IPS-20b (cell line): ENCODE data around the gene SLC39A3.

ENCODE experiments used
- H3K27ac ChIP-seq: one replicate; pipeline ENCODE4 v1.5.1; 2013; ENCODE audit warnings: low read length
- H3K27me3 ChIP-seq: 2 replicates; pipeline ENCODE4 v1.6.1; 2013; ENCODE audit warnings: mild to moderate bottlenecking, low read length, inconsistent platforms; ENCODE audit not compliant: insufficient read depth
- H3K36me3 ChIP-seq: 2 replicates; pipeline ENCODE4 v1.6.1; 2013; ENCODE audit warnings: low read depth, mild to moderate bottlenecking, inconsistent platforms, low read length, moderate library complexity; ENCODE audit not compliant: insufficient read depth
- H3K4me1 ChIP-seq: 2 replicates; pipeline ENCODE4 v1.6.1; 2013; ENCODE audit warnings: mild to moderate bottlenecking, control low read depth, inconsistent platforms, low read length, moderate library complexity; ENCODE audit not compliant: insufficient read depth
- H3K4me3 ChIP-seq: 2 replicates; pipeline ENCODE4 v1.5.1; 2013; ENCODE audit warnings: mild to moderate bottlenecking, low read length, inconsistent platforms
- H3K9ac ChIP-seq: 2 replicates; pipeline ENCODE4 v1.6.1; 2013; ENCODE audit warnings: low read depth, mild to moderate bottlenecking, inconsistent platforms, low read length, moderate library complexity
- H3K9me3 ChIP-seq: 2 replicates; pipeline ENCODE4 v1.6.1; 2013; ENCODE audit warnings: mild to moderate bottlenecking, low read depth, low read length, inconsistent platforms; ENCODE audit not compliant: insufficient read depth

Gene SLC39A3

GRCh38 chr19:2777952-2778683 is 38.3 kb upstream of the SLC39A3 start:
- H3K4me1 ChIP-seq: peaks cover 6% of the 10 kb centered on the region; the same call in 1 of the 2 replicates
- no peak overlapping the region for H3K9ac ChIP-seq
- H3K36me3 ChIP-seq: peaks cover 19% of the 10 kb centered on the region
- no peaks in the 10 kb centered on the region for H3K27me3 ChIP-seq
- no peak overlapping the region for H3K27ac ChIP-seq
- no peaks in the 10 kb centered on the region for H3K9me3 ChIP-seq
- H3K4me3 ChIP-seq: no peak overlapping the region

- Histone ChIP-seq H3K27me3 (no peaks in the 10 kb centered on the region), H3K4me1 (no peaks in the 10 kb centered on the region), H3K4me3 (no peak overlapping the region), H3K36me3 (peaks cover 13% of the 10 kb centered on the region; the same call in 1 of the 2 replicates), H3K9ac (no peak overlapping the region), H3K9me3 (no peaks in the 10 kb centered on the region), H3K27ac (no peak overlapping the region)
Observed at GRCh38 chr19:2775556-2776430, 36.0 kb upstream of the SLC39A3 start.

- Histone ChIP-seq H3K27ac (no peak overlapping the region), H3K4me1 (no peaks in the 10 kb centered on the region), H3K36me3 (peaks cover 20% of the 10 kb centered on the region; the same call in 1 of the 2 replicates), H3K9ac (no peak overlapping the region), H3K4me3 (no peak overlapping the region), H3K27me3 (no peaks in the 10 kb centered on the region), H3K9me3 (no peaks in the 10 kb centered on the region)
Observed at GRCh38 chr19:2774953-2775555, 35.2 kb upstream of the SLC39A3 start.

- H3K9ac ChIP-seq: no peak overlapping the region
- no peak overlapping the region for H3K27ac ChIP-seq
Observed at GRCh38 chr19:2774083-2774679, 34.4 kb upstream of the SLC39A3 start.

GRCh38 chr19:2771786-2772674 is 32.2 kb upstream of the SLC39A3 start:
- Histone ChIP-seq H3K9me3 (no peaks in the 10 kb centered on the region), H3K27me3 (no peaks in the 10 kb centered on the region), H3K9ac (no peak overlapping the region), H3K4me1 (no peaks in the 10 kb centered on the region), H3K27ac (no peak overlapping the region), H3K36me3 (peaks cover 27% of the 10 kb centered on the region), H3K4me3 (no peak overlapping the region)

More at GRCh38 chr19:2774083-2774679, 34.4 kb upstream of the SLC39A3 start:
- H3K4me1 ChIP-seq: no peaks in the 10 kb centered on the region
- H3K27me3 ChIP-seq: no peaks in the 10 kb centered on the region
- peaks cover 18% of the 10 kb centered on the region; the same call in 1 of the 2 replicates for H3K36me3 ChIP-seq
- no peak overlapping the region for H3K4me3 ChIP-seq
- H3K9me3 ChIP-seq: no peaks in the 10 kb centered on the region

- no peaks in the 10 kb centered on the region for H3K27me3 ChIP-seq
- no peak overlapping the region for H3K4me3 ChIP-seq
- H3K4me1 ChIP-seq: no peaks in the 10 kb centered on the region
- no peaks in the 10 kb centered on the region for H3K9me3 ChIP-seq
- H3K27ac ChIP-seq: no peak overlapping the region
- no peak overlapping the region for H3K9ac ChIP-seq
- H3K36me3 ChIP-seq: peaks cover 43% of the 10 kb centered on the region
Observed at GRCh38 chr19:2770055-2771013, 30.5 kb upstream of the SLC39A3 start.

GRCh38 chr19:2769218-2769617 is 29.4 kb upstream of the SLC39A3 start:
- Histone ChIP-seq H3K36me3 (peaks cover 47% of the 10 kb centered on the region), H3K9ac (no peak overlapping the region), H3K27me3 (no peaks in the 10 kb centered on the region), H3K9me3 (no peaks in the 10 kb centered on the region), H3K4me1 (no peaks in the 10 kb centered on the region), H3K4me3 (no peak overlapping the region), H3K27ac (no peak overlapping the region)

- Histone ChIP-seq H3K27ac (no peak overlapping the region), H3K27me3 (no peaks in the 10 kb centered on the region), H3K4me1 (no peaks in the 10 kb centered on the region), H3K4me3 (no peak overlapping the region), H3K9ac (no peak overlapping the region), H3K9me3 (no peaks in the 10 kb centered on the region), H3K36me3 (peaks cover 54% of the 10 kb centered on the region)
Observed at GRCh38 chr19:2768365-2769132, 28.7 kb upstream of the SLC39A3 start.

- Histone ChIP-seq H3K4me3 (no peak overlapping the region), H3K36me3 (peaks cover 63% of the 10 kb centered on the region), H3K4me1 (no peaks in the 10 kb centered on the region), H3K9me3 (no peaks in the 10 kb centered on the region), H3K27me3 (no peaks in the 10 kb centered on the region), H3K27ac (no peak overlapping the region), H3K9ac (no peak overlapping the region)
Observed at GRCh38 chr19:2767688-2768087, 27.9 kb upstream of the SLC39A3 start.
